Heart left ventricle (tissue), 13 donors: ENCODE data around the gene NFIA.

Experiments
- CTCF ChIP-seq, 12 donors: fragments of 200-600 bp; sonication (generic) in 4 of 12; IDR thresholded peaks; one replicate each; pipeline versions ENCODE4 v1.5.0 to v1.8.0; 2018 to 2022; ENCODE audit warnings: antibody characterized with exemption in 12 of 12, mild to moderate bottlenecking in 5 of 12
- POLR2A ChIP-seq, 2 donors: fragments of 450-650 bp; IDR thresholded peaks; one replicate each; pipeline ENCODE4 v1.6.1; 2017; ENCODE audit warnings: antibody characterized with exemption in 2 of 2, mild to moderate bottlenecking in 2 of 2, moderate library complexity in 2 of 2
- donor health status: ischemic (EF 13 %, LVEDD 7.1; RV severe dilation, severe dysfunction).
- donor health status: DM: no; HTN: yes; CAD: no.
- donor health status: DM: no; HTN: no; CAD: no.
- donor health status: ischemic (EF 25% LVEDD 6.9; RV normal size, moderate dysfunction).
- donor health status: ischemic (EF 25% LVEDD 5.7; RV mildly dilated, moderate dysfunction).
- donor health status: ischemic (EF 35%, LVEDD 5.7; RV mildly dilated, moderate dysfunction).
- donor health status: nonischemic (EF 11% LVEDD 7.7; RV severe dilation, severe dysfunction).
- donor health status: DM: yes; HTN: yes; CAD: no.
- donor health status: PGD.
- donor health status: ischemic (EF 29% LVEDD 5.4; RV normal size, mild dysfunction).
- donor health status: nonischemic (EF 23%, LVEDD 6.1; RV moderate dilation, normal function).

- TF ChIP-seq CTCF (IDR thresholded peaks at IDR 0.05) (no peak), POLR2A (IDR thresholded peaks at IDR 0.05) (no peak)
Observed at GRCh38 chr1:61182049-61182448, 99.7 kb downstream of the NFIA start.
